HG03045 (cell line): ENCODE data around the gene GMEB2.
"Not testable (repeated sequence)": the region's sequence is repeated elsewhere in the genome, so short reads cannot be mapped to it uniquely, and the experiment has no call there.

Experiments used
- ATAC-seq: cut with Tn5 transposase; IDR thresholded peaks from one replicate; pipeline ENCODE4 v1.9.1; 2021; ENCODE audit warnings: mild to moderate bottlenecking, moderate library complexity; ENCODE audit not compliant: unreplicated experiment

The GMEB2 gene

DNA sequence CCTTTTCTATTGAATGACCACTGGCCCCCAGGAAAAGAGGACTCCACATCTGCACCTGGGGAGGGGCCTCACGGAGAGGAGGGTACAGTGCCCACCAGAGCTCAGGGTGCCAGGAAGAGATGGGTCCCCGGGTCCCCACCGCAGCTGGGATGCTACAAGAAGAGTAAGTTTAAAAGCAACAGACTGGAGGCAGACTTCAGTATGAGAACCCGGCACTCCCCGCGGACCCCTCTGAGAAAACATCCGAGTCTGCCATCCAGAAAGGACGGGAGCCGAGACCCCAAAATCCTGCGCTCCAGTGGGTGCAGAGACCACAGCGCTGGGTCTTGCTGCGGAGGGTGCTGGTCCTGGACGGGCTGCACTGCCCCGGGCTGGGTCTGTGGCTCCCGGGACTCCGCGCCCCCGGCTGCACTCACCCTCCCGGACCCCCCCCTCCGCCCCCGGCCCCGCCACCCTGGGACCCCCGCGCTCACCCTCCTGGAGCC lies 53.2 kb downstream of the GMEB2 start:
- ATAC-seq: no peak

DNA sequence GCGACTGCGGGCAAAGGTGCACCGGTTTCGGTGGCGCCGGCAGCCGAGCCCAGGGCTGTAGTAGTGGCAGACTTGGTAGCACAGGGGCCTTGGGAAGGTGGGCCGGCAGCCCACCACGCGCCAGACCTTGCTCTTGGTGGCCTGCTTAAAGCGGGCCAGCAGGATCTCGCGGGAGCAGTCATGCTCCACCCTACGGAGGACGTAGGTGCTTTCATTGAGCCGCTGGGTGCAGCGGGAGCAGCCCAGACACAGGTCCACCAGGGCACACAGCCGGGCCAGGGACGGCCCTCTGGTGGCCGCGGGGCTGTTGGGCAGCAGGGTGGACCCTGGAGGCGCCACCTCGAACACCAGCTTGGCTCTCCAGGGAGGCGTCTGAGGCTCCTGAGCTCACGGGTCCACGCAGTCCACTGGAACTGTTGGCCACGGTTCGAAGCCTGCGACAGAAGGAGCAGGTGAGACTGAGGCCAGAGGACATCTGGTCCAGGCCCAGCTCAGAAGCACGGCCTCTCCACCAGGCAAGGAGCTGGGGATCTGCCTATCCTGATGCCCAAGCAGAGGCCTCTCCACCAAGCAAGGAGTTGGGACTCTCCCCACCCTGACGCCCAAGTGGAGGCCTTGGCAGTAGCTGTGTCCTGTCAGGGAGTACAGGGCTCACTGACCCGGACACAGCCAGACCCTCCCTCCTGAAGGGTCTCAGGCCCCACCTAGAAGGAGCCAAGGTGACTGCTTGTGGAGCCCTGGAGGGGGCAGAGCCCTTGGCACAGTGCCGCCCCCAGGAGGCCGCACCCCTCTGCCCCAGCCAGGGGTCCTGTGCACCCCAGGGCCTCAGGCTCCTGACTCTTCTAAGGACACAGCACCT lies 53.9 kb downstream of the GMEB2 start:
- no peak for ATAC-seq

DNA sequence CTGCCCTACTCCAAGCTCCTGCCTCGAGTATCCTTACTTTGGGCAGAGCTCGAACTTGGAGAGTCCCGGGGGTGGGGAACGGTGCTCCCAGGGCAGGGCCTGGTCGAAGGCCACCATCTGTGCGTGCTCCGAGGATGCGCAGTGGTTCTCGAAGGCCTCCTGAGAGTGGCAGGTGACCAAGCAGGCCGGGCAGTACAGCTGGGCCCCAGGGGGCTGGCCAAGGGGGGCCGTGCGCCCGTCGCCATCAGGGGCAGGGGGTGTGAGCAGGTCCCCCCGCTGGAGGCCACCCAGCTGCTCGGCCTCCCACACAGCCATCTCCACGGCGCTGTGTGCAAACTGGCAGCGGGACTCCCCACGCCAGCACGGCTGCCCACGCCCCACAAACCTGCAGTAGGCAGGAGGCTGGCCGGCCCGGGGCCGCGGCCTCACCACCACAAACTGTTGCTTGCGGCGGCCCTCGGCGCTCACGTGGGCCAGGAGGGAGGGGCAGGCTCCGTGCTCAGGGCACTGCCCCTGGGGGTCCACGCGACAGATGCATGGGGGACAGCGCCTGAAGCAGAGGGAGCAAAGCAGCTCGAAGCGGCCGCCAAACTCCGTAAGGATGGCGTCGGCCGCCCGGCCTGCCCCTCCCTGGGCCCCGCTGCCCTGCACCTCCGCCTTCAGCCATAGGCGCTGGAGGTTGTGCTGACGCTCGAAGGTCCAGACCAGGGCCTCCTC lies 54.7 kb downstream of the GMEB2 start:
- ATAC-seq: no peak

DNA sequence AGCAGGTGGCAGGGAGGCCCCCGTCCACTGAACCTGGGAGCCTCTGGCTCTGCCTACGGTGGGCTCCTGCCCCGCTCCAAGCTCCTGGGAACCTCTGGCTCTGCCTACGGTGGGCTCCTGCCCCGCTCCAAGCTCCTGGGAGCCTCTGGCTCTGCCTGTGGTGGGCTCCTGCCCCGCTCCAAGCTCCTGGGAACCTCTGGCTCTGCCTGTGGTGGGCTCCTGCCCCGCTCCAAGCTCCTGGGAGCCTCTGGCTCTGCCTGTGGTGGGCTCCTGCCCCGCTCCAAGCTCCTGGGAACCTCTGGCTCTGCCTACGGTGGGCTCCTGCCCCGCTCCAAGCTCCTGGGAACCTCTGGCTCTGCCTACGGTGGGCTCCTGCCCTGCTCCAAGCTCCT lies 55.8 kb downstream of the GMEB2 start:
- not testable (repeated sequence) for ATAC-seq

DNA sequence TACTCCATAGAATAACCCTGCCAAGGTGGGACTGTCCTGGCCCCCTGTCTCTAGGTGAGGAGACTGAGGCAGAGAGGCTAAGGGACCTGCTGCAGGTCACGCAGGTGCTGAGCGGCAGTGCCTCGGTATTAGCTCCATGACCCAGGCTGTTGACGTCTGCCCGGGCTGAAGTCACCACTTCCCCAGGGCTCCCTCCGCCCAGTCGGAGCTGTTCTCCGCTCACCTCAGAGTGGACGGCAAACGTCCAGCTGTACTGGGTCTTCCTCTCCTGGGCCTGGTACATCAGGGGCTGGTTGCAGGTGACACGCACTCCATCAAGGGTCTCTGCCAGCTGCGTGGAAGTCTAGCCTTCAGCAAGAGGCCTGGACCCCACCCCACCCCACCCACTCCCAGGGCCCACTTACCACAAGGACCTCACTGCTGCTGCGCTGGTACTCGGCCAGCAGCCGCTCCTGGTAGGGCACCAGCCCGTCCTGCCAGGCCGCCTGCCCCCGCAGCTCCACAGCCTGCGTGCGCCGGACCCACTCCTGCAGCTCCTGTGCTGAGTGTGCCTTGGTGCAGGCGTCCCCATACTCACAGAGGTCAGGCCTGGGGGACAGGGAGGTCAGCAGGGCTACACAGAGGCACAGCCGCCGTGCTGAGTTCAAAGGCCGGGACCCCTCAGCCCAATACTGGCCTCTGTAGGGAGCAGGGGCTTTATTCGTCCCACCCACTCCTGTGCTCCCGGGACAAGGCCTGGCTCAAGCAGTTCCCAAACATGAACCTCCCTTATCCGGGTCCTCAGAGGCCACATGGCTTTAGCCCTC lies 56.4 kb downstream of the GMEB2 start:
- ATAC-seq: no peak

DNA sequence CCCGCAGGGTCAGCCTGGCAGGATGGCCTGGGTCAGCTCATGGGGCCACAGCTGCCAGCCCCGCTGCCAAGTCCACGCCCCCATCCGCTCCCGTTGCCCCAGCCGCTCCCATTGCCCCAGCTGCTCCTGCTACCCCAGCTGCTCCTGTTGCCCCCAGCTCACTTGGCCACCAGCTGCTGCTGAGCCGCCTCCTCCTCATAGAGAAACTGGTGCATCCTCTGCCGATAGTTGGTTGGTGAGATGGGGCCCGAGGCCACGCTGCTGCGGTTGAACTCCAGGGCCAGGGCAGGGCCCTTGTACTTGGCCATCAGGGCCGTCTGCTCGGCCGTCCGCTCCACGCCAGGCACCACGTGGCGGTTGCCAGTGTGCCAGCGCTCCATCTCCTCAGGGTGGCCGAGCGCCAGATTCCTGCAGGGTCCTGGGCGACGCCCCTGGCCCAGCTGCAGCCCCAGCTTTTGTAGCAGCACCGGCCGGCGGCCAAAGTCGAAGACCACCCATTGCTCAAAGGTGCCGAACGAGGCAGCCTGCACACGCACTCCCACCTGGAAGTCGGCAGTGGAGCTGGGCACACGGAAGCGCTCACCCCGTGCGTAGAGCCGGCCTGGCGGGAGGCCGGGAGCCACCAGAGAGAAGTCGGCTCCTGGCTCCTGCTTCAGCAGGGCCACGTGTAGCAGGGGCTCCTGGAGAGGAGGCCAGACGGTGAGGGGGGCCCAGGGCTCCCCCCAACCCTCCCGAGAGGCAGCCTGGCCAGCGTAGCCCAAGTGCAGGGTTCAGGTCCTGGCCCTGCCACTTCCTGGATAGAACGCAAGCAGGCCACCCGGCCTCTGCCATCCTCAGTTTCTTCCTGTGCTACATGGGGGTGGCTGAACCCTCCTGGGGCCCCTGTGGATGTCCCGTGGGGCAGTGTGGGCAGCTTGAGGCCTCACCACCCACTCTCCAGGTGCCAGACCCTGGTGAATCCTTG lies 57.6 kb downstream of the GMEB2 start:
- no peak for ATAC-seq

DNA sequence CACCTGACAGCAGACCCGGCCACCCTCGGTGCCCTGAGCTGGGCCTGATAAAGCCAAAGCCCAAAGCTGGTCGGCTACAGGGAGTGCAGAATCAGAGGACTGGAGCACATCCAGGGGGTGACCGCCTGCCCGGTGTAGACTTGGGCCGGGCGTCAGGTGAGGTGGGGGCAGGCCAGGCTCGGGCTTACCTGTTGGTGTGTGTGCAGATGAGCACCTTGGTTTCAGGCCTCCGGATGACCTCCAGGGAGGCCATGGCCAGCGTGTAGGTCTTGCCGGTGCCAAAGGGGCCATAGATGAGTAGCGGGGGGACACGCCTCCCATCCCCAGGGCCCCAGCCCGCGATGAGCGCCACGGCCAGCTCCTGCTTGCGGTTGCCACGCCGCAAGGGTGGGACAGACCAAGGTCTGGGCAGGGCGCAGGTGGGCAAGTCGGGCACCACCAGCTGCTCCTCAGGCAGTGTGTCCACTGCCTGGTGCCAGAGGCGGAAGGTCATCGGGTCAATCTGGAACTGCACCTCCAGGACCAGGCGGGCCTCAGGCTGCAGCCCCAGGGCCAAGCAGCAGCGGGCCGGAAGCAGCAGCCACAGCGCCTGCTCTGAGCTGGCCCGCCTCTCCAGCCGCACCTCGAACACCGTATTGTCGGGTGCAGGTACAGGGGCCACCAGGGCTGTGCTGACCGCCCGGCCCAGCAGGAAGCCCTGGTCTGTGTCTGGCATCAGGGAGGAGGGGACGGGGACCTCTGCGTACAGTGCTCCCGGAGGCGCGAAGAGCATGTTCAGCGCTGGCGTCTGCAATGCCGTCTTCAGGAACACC lies 58.5 kb downstream of the GMEB2 start:
- peak; percentile 12 for ATAC-seq

DNA sequence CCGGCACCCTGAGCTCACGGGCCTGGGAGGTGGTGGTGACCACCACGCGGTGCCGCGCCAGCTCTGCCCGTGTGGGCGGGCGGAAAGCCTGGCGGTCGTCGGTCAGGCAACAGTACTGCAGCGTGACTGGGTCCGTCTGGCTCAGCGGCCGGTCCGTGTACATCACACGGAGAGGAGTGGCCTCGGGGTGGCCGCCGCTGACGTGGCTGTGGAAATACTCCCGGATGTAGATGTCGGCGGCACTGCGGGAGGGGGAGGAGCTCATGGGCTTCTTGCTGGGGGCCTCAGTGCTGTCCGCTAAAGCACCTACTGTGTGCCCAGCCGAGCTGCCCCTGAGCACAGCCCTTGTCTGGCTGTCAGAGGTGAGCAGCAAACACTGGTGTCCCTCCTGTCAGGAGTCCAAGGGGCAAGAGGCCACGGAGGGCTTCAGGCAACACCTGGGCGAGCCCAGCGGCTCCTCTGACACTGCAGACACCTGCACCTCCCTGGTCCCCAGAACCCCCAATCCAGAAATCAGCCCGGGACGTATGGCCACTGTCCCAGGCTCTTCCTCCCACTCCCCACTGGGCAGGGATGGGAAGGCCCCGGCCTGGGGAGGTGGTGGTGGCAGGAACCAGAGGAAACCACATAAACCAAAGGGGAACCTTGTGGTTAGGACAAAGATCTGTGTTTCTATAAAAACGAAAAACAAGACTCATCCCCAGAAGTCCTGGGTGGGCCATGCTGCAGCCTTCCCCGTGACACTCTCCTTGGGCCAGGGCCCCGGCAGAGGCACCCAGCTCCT lies 59.3 kb downstream of the GMEB2 start:
- ATAC-seq: peak; percentile 51

DNA sequence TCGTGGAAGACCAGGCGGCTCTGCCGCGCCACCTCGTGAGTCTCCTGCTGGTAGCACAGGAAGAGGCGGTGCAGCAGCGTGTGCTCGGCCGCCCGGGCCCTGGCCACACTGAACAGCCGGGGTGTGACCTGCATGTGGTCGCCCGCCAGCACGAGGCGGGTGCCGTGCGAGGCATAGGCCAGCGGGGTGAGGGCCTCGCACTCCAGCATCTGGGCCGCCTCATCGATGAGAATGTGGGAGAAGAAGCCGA lies 59.8 kb downstream of the GMEB2 start:
- ATAC-seq: no peak

DNA sequence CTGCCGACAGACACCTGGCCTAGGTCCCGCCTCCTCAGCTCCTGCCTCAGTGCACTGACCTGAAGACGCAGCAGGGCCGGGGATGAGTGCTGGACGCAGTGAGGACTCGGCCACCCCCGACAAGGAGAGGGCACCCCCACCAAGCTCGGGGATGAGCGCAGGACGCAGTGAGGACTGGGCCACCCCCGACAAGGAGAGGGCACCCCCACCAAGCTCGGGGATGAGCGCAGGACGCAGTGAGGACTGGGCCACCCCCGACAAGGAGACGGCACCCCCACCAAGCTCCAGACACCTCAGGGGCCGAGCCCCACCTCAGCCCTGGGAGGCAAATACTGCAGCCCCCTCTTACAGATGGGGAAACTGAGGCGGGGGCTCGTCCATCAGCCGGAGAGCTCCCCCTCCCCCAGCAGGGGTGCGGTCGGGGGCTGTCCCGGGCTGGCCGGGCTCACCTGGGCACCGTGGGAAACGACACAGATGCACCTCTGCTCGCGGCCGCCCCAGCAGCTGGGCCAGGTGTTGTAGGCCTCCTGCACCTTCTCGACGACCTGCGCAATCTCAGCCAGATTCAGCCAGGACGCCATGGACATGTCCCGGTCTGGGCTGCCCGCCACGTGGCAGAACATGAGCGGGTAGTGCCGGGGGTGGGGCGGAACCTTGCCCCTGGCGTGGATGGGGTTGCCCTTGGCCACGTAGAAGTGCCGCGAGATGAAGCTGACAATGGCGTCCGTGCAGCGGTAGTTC lies 60.3 kb downstream of the GMEB2 start:
- ATAC-seq: no peak

DNA sequence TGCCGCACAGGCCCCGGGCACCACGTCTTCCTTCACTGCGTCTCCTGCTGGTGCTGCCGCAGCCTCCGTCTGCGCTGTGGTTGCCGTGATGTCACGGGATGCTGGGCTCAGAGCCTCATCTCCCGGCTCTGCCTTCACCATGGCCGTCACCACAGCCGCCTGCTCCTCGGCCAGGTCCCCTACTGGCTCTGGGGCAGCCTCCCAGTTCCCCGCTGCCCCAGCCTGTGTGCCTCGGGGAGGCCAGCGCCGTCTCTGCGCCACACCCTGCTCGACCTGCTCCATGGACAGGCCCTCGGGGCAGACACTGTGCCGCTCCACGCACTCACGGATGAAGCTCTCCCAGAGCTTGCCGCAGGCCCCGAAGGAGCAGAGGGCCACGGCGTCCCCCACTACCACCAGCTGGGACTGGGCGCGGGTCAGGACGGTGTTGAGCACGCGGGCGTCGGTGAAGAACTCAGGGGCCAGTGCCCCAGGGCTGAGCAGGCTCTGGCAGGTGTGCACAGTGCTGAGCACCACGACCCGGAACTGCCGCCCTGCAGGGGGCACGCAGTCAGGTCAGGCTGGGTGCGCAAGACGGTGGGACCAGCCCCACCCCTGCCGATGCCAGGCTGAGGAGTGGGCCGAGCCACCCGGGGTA lies 61.1 kb downstream of the GMEB2 start:
- ATAC-seq: no peak

DNA sequence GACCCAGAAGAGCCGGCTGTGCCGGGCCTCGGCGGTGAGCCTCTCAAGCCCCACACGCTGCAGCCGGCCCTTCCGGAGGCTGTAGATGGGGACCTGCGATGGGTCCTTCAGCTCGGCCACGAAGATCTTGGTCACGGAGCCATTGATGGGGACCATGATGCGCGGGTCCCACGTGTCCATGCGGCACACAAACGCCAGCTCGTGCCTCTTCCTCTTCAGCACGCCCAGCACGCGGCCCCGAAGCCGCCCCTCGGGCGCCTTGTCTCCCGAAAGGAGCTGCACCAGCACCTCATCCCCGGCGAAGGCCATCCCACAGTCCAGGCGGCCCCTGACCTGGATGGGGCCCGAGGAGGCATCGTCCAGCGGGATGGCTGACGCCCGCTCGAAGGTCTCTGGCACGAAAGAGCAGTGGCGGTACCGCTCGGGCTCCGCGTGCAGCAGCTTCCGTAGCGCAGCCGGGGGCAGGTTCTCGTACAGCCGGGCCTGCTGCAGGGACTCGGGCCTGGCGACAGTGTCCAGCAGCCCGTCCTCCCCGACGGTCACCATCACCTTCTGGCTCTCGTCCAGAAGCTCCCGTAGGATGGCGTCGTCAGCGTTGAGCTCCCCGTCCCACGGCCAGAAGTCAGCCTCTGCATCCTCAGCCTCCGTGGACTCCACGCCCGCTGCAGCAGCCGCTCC lies 61.7 kb downstream of the GMEB2 start:
- ATAC-seq: no peak

DNA sequence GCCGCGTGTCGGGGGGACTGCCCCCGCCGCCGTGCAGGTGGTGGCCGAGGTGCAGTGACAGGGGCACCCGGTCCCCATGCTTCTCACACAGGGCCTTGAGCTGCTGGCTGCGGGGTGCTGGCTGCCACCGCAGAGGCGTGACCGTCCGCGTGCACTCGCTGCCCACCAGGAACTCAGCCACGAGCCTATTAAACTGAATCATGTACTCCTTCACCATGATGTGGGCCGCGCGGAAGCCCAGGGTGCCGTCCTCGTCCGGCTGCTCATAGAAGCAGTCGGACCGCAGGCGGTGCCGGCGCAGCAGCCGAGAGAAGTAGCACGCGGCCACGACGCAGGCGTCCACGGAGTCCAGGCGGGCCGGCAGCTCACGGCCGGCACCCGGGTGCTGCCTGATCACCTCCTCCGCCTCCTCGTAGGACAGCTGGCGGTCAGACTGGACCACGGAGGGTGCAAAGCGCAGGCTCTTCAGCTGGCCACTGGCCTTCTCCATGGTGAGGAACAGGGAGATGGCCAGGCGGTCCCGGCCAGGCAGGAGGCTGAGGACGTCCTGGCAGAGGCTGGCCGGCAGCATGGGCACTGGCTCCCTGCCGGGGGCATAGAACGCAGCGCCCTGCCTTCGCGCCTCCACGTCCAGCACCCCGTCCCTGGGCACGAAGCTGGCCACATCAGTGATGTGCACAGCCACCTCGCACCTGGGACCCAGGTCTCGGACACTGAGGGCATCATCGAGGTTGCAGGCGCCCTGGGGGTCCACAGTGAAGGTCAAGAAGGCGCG lies 62.7 kb downstream of the GMEB2 start:
- no peak for ATAC-seq

DNA sequence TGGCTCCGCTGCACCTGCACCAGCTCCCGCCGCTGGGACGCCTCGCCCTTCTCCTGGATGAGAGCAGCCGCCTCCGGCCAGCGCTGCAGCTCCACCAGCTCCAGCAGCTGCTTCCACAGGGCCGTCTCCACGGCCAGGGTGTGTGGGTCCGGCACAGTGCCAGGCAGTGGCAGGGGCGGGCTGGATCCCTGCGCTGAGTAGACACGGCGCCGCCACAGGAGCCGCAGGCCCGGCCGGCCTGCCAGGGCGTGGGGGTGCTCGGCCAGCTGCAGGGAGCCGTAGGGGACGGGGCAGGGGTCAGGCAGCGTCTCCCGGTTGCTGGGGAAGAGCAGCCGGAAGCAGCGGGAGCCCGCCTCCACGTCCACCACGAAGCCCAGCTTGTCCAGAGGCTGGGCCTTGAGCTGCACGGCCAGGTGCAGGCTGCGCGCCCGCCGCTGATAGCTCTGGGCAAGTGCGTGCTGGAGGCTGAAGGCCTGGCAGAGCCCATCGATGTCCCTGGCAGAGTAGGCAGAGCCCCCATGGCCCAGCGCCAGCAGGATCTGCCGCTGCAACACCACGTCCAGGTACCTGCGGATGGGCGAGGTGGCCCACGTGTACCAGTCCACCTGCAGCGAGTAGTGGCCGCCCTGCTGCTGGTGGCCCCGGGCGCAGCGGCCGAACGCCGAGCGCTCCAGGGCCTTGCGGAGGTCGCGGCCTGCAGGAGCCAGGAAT lies 63.5 kb downstream of the GMEB2 start:
- no peak for ATAC-seq

DNA sequence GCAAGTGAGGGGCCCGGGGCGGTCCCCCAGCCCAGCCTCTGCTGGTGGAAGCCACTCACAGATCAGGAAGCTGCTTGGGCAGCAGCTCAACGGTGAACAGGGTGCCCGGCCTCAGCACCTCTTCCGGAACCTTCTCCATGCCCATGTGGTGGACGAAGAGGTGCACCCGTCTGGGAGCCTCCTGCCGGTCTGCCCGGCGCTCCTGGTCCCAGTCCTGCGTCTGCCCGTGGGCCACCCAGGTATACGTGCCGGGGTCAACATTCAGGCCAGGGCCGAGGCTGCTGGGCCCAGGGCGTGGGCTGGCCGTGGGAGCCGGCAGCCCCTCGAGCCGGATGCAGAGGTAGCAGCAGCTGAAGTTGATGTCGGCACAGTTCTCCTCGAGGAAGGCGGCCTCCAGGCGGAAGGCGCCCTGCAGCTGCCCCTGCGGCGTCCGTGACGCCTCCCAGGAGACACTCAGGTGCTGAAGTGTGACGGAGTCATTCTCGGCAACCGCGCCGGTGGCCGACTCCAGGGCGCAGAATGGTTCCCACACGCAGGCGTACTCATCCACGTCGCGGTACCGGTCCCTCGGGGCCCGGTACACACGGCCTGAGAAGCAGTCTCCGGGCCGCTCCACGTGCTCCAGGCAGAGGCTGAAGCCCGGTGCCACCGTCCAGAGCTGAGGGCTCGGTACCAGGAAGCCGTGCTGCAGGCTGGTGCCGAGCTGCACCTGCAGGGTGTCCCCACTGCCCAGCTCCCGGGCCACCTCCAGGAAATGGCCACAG lies 64.3 kb downstream of the GMEB2 start:
- no peak for ATAC-seq
